K562 (cell line): ENCODE measurements around the gene ZSWIM9. TPM values are rescaled to one million over a fixed set of nuclear protein-coding genes. Genes with fewer than 3 reads are reported as not detected.

Experiments
- ATF3 ChIP-seq, 2 experiments: fragments of 450-650 bp in 1 of 2; sonication (generic) in 1 of 2; formaldehyde crosslinking in 1 of 2; IDR thresholded peaks in 1 of 2; conservative IDR thresholded peaks in 1 of 2; 2 replicates each; pipeline versions ENCODE4 v1.6.1 to v1.8.1; 2016 to 2023; ENCODE audit warnings: mild to moderate bottlenecking in 2 of 2, moderate library complexity in 2 of 2, inconsistent platforms in 1 of 2, missing genetic modification reagents in 1 of 2
- BCOR ChIP-seq: fragments of 450-650 bp; IDR thresholded peaks from 2 replicates; pipeline ENCODE4 v1.6.1; 2016
- BRCA1 ChIP-seq, 2 experiments: fragments of 450-650 bp in 1 of 2; sonication (generic) in 1 of 2; formaldehyde crosslinking in 1 of 2; IDR thresholded peaks; 2 replicates each; pipeline versions ENCODE4 v1.5.0 to v1.6.1; 2017 to 2020; ENCODE audit warnings: mild to moderate bottlenecking in 1 of 2, missing genetic modification reagents in 1 of 2
- CLOCK ChIP-seq: fragments of 250-450 bp; sonication (Bioruptor Pico); IDR thresholded peaks from 2 replicates; pipeline ENCODE4 v1.4.0; 2020; ENCODE audit warnings: mild to moderate bottlenecking, moderate library complexity, borderline replicate concordance
- CREBBP ChIP-seq: IDR thresholded peaks from one replicate; pipeline ENCODE4 v1.6.1; 2012; ENCODE audit warnings: low read depth, mild to moderate bottlenecking, control low read depth, inconsistent platforms, low read length
- CSDE1 ChIP-seq, 2 experiments: fragments of 450-650 bp; IDR thresholded peaks; 2 replicates each; pipeline ENCODE4 v1.6.1; 2016; ENCODE audit warnings: mild to moderate bottlenecking in 1 of 2
- EP300 ChIP-seq: IDR thresholded peaks from 2 replicates; pipeline ENCODE4 v1.6.1; 2012; ENCODE audit warnings: low read length, improper control_type of control experiment
- ETV1 ChIP-seq: fragments of 450-650 bp; conservative IDR thresholded peaks from 2 replicates; pipeline ENCODE4 v1.6.1; 2016; ENCODE audit warnings: missing genetic modification characterization, control low read depth, low read depth, missing compliant biosample characterization
- ETV6 ChIP-seq, 3 experiments: fragments of 150-350 bp in 1 of 3; sonication (generic) in 1 of 3; formaldehyde crosslinking in 1 of 3; IDR thresholded peaks; 2 replicates each; pipeline versions ENCODE4 v1.6.1 to v1.8.0; 2014 to 2022; ENCODE audit warnings: borderline replicate concordance in 2 of 3, low read depth in 2 of 3, antibody characterized with exemption in 1 of 3, low read length in 1 of 3, mild to moderate bottlenecking in 1 of 3, missing genetic modification reagents in 1 of 3
- HNRNPLL ChIP-seq: fragments of 200-400 bp; formaldehyde crosslinking; IDR thresholded peaks from 2 replicates; pipeline ENCODE4 v1.6.1; 2017; ENCODE audit warnings: low read length, low read depth, mild to moderate bottlenecking; ENCODE audit not compliant: poor library complexity, severe bottlenecking
- HOMEZ ChIP-seq: fragments of 250-450 bp; sonication (Bioruptor Pico); IDR thresholded peaks from 2 replicates; pipeline ENCODE4 v1.4.0; 2020; ENCODE audit warnings: mild to moderate bottlenecking, moderate library complexity
- OTX1 ChIP-seq: fragments of 450-650 bp; formaldehyde crosslinking; IDR thresholded peaks from 2 replicates; pipeline ENCODE4 v1.4.0; 2022; ENCODE audit warnings: mild to moderate bottlenecking
- PTRF ChIP-seq: fragments of 450-650 bp; IDR thresholded peaks from 2 replicates; pipeline ENCODE4 v1.6.1; 2016; ENCODE audit warnings: mild to moderate bottlenecking, missing genetic modification characterization, missing compliant biosample characterization
- TEAD1 ChIP-seq, 2 experiments: fragments of 450-650 bp in 1 of 2; sonication (generic) in 1 of 2; formaldehyde crosslinking; IDR thresholded peaks; 2 replicates each; pipeline versions ENCODE4 v1.4.0 to v1.8.0; 2020 to 2022; ENCODE audit warnings: mild to moderate bottlenecking in 2 of 2, missing genetic modification reagents in 1 of 2
- ZNF41 ChIP-seq: fragments of 250-450 bp; sonication (Bioruptor Pico); conservative IDR thresholded peaks from 2 replicates; pipeline ENCODE4 v1.4.0; 2020; ENCODE audit warnings: mild to moderate bottlenecking
- ZNF77 ChIP-seq: fragments of 250-450 bp; sonication (Bioruptor Pico); IDR thresholded peaks from 2 replicates; pipeline ENCODE4 v1.5.0; 2020
- polyA plus RNA-seq, 8 experiments: library from polyadenylated mRNA; depleted of rRNA in 4 of 8; stranded (reverse) in 5 of 8; unstranded in 3 of 8; fragments of >200 nt; fragmentation: Nextera tagmentation in 2 of 8; fragmentation: Illumina TruSeq in 1 of 8; extraction: Ambion mirVana in 2 of 8; extraction: Trizol in 1 of 8; gene quantifications; 2 replicates each; pipeline versions ENCODE4 v1.2.1 to v1.2.3, GENCODE V29; 2011 to 2014; ENCODE audit warnings: inconsistent platforms in 1 of 8, missing spikeins in 1 of 8
- total RNA-seq, 7 experiments: library from RNA; depleted of rRNA in 6 of 7; stranded (reverse); fragments of >200 nt in 6 of 7; fragmentation: Illumina TruSeq in 2 of 7; extraction: Trizol in 2 of 7; gene quantifications; 2 replicates each; pipeline versions ENCODE4 v1.2.1 to v1.2.3, GENCODE V29; 2011 to 2021; ENCODE audit warnings: low replicate concordance in 1 of 7
- TF ChIP-seq, protein P1 (sequence below): fragments of 250-450 bp; sonication (Bioruptor Pico); IDR thresholded peaks from 2 replicates; pipeline ENCODE4 v1.5.0; 2020; ENCODE audit warnings: mild to moderate bottlenecking, borderline replicate concordance
- TF ChIP-seq, protein P2 (sequence below), 3 experiments: fragments of 200-800 bp in 1 of 3; sonication (Bioruptor generic) in 1 of 3; sonication (generic) in 1 of 3; formaldehyde crosslinking in 1 of 3; IDR thresholded peaks; 2 replicates each; pipeline versions ENCODE4 v1.6.1 to v1.8.0; 2016 to 2022; ENCODE audit warnings: mild to moderate bottlenecking in 2 of 3, missing compliant biosample characterization in 2 of 3, missing genetic modification characterization in 2 of 3, missing genetic modification reagents in 1 of 3

The ZSWIM9 gene
- total and polyA plus RNA-seq, 9 of the 15 experiments (the other 6 are each of a cell fraction or from before 2014, with no cell fraction given), result 0.04 to 1.4 (median 0.34) TPM; not detected in 1

DNA sequence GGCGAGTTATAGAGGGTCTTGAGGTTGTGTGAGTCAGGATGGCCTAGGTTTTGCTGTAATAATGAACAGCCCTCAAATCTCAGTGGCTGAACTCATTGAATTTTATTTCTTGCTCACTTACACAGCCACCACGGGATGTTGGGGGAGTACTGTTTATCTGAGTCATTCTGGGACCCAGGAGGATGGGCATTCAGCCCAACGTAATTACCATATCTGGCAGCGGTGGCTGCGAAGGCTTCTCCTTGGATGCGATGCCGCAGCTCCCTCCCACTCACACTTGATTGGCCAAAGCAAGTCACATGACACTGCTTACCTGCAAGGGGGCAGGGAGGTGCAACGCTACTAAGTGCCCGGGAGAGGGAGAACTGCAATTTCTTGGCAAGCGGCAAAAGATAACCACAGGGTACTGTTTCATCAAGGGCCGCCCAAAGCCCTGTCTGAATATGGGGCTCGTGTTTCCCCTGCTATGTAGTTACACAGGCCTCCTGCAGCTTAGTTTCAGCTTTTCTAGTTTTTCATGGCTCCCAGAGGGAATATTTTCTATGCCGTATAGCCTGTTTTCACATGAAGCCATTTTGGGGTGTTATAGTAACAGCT, 19.9 kb downstream of the ZSWIM9 start (continued):
- TF ChIP-seq CLOCK (CRISPR knock-in tag) (no peak), TEAD1 (CRISPR knock-in tag; IDR thresholded peaks at IDR 0.05) (no peak), BRCA1 (IDR thresholded peaks at IDR 0.05) (no peak), BRCA1 (CRISPR knock-in tag; IDR thresholded peaks at IDR 0.05) (no peak), CREBBP (no peak), BCOR (no peak), ZNF41 (CRISPR knock-in tag) (no peak), ETV6 (IDR thresholded peaks at IDR 0.05; ENCODE audit: borderline replicate concordance in 1 of 2, low read depth in 2 of 2, low read length in 1 of 2) (no peak), ETV6 (CRISPR knock-in tag; IDR thresholded peaks at IDR 0.05; ENCODE audit: borderline replicate concordance) (no peak), ATF3 (IDR thresholded peaks at IDR 0.05) (peak; percentile 68), ATF3 (CRISPR knock-in tag; conservative IDR thresholded peaks at IDR 0.05) (no peak), ZNF77 (CRISPR knock-in tag) (no peak), EP300 (no peak), ETV1 (tag) (no peak), HOMEZ (no peak), OTX1 (CRISPR knock-in tag) (no peak), PTRF (tag) (no peak), CSDE1 (IDR thresholded peaks at IDR 0.05) (no peak), HNRNPLL (no peak)
- TF ChIP-seq, protein P1, sequence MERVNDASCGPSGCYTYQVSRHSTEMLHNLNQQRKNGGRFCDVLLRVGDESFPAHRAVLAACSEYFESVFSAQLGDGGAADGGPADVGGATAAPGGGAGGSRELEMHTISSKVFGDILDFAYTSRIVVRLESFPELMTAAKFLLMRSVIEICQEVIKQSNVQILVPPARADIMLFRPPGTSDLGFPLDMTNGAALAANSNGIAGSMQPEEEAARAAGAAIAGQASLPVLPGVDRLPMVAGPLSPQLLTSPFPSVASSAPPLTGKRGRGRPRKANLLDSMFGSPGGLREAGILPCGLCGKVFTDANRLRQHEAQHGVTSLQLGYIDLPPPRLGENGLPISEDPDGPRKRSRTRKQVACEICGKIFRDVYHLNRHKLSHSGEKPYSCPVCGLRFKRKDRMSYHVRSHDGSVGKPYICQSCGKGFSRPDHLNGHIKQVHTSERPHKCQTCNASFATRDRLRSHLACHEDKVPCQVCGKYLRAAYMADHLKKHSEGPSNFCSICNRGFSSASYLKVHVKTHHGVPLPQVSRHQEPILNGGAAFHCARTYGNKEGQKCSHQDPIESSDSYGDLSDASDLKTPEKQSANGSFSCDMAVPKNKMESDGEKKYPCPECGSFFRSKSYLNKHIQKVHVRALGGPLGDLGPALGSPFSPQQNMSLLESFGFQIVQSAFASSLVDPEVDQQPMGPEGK, result no peak
- TF ChIP-seq, protein P2, sequence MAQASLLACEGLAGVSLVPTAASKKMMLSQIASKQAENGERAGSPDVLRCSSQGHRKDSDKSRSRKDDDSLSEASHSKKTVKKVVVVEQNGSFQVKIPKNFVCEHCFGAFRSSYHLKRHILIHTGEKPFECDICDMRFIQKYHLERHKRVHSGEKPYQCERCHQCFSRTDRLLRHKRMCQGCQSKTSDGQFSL (CRISPR knock-in tag; IDR thresholded peaks at IDR 0.05), result no peak
- TF ChIP-seq, protein P2 (tag; IDR thresholded peaks at IDR 0.05), result no peak
